Right lobe of liver (tissue), 4 donors: ENCODE measurements around the gene RUSC2.

Source experiments
- POLR2A ChIP-seq: fragments of 450-650 bp; IDR thresholded peaks from one replicate; pipeline ENCODE4 v1.6.1; 2017; ENCODE audit warnings: antibody characterized with exemption, mild to moderate bottlenecking
- TF ChIP-seq, protein P1 (sequence below), 4 donors: fragments of 200-600 bp in 3 of 4; fragments of 450-650 bp in 1 of 4; IDR thresholded peaks; one replicate each; pipeline versions ENCODE4 v1.5.1 to v1.8.0; 2016 to 2022; ENCODE audit warnings: antibody characterized with exemption in 4 of 4, mild to moderate bottlenecking in 2 of 4
- donor health status: DM: no; HTN: no; CAD: no.
- donor health status: DM: no; HTN: no; CAD: no.
- donor health status: DM: no; HTN: yes; CAD: no.

DNA sequence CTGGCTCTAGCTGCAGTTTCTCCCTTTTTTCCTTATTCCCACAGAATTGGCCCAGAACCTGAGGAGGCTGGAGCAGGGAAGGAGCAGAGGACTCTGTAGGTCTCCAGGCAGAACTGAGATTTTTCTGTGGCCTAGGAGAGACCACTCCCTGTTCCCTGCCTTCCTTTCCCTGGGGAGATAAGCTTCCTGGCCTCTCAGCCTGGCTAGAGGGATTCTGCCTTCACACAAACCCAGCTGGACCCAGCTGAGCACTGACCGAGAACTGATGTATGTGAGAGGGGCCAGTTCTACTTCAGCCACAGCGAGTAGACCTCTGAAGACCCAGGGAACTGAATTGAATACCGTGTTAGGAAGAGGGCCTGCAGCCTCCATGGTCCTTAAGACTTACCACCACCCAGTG lies 48.0 kb downstream of the RUSC2 start:
- TF ChIP-seq, protein P1, sequence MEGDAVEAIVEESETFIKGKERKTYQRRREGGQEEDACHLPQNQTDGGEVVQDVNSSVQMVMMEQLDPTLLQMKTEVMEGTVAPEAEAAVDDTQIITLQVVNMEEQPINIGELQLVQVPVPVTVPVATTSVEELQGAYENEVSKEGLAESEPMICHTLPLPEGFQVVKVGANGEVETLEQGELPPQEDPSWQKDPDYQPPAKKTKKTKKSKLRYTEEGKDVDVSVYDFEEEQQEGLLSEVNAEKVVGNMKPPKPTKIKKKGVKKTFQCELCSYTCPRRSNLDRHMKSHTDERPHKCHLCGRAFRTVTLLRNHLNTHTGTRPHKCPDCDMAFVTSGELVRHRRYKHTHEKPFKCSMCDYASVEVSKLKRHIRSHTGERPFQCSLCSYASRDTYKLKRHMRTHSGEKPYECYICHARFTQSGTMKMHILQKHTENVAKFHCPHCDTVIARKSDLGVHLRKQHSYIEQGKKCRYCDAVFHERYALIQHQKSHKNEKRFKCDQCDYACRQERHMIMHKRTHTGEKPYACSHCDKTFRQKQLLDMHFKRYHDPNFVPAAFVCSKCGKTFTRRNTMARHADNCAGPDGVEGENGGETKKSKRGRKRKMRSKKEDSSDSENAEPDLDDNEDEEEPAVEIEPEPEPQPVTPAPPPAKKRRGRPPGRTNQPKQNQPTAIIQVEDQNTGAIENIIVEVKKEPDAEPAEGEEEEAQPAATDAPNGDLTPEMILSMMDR (IDR thresholded peaks at IDR 0.05), result no peak
- TF ChIP-seq POLR2A, result no peak
